Measurements from ENCODE around the gene HOXB3.

HOXB3 gene

DNA sequence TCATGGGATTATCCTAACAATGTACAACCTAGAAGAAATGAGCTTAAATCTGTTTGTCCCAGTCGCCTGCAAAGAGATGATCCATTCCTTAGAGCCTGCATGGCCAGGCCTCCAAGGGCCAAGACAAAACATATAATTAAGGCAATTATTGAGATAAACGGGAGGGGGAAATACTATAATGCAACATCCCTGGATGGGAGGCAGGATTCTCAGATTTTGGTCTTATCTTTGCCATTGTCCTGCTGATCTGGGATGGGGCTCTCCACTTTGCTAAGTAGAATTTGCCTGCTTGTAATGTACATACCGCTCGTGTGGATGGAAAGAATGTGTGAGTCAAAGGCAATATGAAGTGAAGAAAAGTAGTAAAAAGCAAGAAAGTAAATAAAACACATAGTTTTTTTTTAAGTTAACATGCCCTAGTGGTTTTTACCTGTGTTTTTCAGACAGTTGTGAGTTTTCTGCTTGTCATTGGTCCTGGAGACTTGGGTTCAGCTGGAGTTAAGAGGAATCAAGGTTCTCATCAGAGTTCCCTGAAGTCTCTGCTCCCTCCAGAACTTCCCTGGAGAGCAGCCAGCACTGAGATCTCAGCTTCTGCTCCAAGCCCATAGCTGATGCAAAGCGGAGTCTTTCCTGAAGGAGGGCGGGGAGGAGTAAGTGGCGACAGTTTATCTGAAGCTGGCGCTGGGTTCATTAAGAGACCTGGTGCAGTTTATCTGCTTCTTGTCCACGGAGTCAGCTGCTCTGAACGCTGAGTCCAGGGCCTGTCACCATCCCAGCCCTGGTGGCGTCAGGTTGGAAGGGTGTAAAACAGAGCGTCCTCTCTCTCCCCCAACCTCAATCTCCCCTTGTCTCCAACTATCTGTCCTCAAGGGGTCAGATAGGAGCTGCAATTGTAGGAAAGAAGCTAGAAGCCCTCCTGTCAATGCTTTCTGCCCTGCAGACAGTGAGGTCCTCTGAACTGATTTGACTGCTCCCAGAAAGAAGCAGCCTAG, 89.3 kb downstream of the HOXB3 start:
- H3K4me3 Mint-ChIP-seq, result no peak overlapping the region
- no peaks in the 10 kb centered on the region for H3K9me3 Mint-ChIP-seq
- no peak for DNase-seq
- ATAC-seq (replicated peaks), result no peak
- peaks cover 46 to 61% of the 10 kb centered on the region in 2 donors for H3K27me3 Mint-ChIP-seq
- no peaks in the 10 kb centered on the region for H3K4me1 Mint-ChIP-seq
- no peak overlapping the region for H3K27ac Mint-ChIP-seq
- peaks cover 0 to 1% of the 10 kb centered on the region in 2 donors for H3K36me3 Mint-ChIP-seq

- Mint-ChIP-seq H3K4me1 (no peaks in the 10 kb centered on the region), H3K27me3 (peaks cover 39 to 61% of the 10 kb centered on the region in 2 donors), H3K36me3 (peaks cover 0 to 1% of the 10 kb centered on the region in 2 donors), H3K9me3 (no peaks in the 10 kb centered on the region), H3K4me3 (no peak overlapping the region), H3K27ac (no peak overlapping the region)
- DNase-seq (no peak), ATAC-seq (replicated peaks) (no peak)
These were observed 90.2 kb downstream of the HOXB3 start for GRCh38 chr17:48499735-48500434.

GRCh38 chr17:48499248-48499647, 90.8 kb downstream of the HOXB3 start:
- ATAC-seq (replicated peaks), result peak in 1 of 2 donors; percentile 14
- Mint-ChIP-seq H3K27me3 (peaks cover 39 to 62% of the 10 kb centered on the region in 2 donors), H3K9me3 (no peaks in the 10 kb centered on the region), H3K4me3 (no peak overlapping the region), H3K4me1 (no peaks in the 10 kb centered on the region), H3K36me3 (peaks cover 0 to 1% of the 10 kb centered on the region in 2 donors), H3K27ac (no peak overlapping the region)
- no peak for DNase-seq
